Activated T-helper 1 cell treated with anti-CD3 and anti-CD28 coated beads, Interleukin-2, amount 50 U/mL, for 16 hours (primary cell): ENCODE data around the gene ZNF691.
"Not testable (repeated sequence)": the region's sequence is repeated elsewhere in the genome, so short reads cannot be mapped to it uniquely, and the experiment has no call there.

Experiments
- DNase-seq, 2 donors: peaks; one replicate each; pipeline ENCODE4 v3.0.0-alpha.2; 2020; ENCODE audit warnings: low read depth in 1 of 2, low spot score in 1 of 2

ZNF691 gene

DNA sequence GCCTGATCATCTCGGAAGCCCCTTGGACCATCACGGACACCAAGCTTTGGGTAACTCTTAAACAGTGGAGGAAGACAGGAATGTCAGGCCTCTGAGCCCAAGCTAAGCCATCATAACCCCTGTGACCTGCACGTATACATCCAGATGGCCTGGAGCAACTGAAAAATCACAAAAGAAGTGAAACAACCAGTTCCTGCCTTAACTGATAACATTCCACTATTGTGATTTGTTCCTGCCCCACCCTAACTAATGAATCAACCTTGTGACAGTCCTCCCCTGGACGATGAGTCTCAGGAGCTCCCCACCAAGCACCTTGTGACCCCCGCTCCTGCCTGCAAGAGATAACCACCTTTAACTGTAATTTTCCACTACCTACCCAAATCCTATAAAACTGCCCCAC, 13.0 kb downstream of the ZNF691 start:
- DNase-seq, result not testable (repeated sequence)

DNA sequence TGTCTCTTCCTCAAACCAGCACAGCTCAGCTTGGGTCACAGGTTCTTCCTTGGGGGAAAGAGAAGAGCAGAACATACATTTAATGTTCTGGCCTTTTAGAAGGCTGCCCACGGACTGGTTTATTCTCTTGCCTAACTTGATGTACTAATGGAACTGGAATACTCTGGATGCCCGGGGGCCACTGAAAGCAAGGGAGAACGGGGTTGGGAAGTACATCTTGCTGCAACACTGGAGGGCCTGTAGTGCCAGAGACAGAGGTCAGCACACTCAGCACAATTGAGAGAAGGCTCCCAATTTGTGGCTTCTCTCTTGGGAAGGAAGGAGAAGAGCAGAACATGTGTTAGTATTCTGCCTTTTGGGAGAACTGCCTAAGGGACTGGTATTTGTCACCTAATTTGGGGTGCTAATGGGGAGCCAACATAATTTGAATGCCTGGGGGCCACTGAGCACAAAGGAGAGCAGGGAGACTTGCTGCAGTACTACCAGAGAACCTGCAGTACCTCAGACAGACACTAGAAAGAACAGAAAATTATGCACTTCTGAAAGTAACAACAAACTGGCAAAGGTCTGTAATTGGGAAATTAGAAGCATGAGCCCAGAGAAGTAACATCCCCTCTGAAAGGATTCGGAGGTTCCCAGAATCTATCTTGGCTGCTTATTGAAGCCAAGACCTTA, 14.1 kb downstream of the ZNF691 start:
- DNase-seq, result no peak

DNA sequence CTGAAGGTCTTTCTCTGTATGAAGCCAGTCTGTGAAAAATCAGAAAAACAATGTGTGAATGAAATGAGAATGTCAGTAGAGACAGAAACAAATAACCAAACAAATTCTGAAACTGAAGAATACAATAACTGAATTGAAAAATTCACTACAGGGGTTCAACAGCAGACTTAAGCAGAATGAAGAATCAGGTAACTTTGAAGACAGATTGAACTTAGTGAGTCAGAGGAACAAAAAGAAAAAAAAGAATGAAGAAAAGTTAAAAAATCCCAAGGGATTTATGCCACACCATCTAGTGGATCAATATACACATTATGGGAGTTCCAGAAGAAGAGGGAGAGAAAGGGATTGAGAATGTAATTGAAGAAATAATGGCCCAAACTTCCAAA, 14.6 kb downstream of the ZNF691 start:
- DNase-seq, result no peak

DNA sequence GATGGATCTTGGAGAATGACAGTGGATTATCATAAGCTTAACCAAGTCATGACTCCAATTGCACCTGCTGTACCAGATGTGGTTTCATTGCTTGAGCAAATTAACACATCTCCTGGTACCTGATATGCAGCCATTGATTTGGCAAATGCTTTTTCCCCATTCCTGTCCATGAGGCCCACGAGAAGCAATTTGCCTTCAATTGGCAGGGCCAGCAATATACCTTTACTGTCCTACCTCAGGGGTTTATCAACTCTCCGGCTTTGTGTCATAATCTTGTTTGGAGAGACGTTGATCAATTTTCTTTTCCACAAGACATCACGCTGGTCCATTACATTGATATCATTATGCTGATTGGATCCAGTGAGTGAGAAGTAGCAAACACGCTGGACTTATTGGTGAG, 20.1 kb downstream of the ZNF691 start:
- no peak for DNase-seq

DNA sequence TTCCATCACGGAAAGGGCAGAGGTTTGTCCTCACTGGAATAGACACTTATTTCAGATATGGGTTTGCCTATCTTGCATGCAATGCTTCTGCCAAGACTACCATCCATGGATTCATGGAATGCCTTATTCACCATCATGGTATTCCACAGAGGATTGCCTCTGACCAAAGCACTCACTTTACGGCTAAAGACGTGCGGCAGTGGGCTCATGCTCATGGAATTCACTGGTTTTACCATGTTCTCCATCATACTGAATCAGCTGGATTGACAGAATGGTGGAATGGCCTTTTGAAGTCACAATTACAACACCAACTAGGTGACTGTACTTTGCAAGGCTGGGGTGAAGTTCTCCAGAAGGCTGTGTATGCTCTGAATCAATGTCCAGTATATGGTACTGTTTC, 22.1 kb downstream of the ZNF691 start:
- not testable (repeated sequence) for DNase-seq

DNA sequence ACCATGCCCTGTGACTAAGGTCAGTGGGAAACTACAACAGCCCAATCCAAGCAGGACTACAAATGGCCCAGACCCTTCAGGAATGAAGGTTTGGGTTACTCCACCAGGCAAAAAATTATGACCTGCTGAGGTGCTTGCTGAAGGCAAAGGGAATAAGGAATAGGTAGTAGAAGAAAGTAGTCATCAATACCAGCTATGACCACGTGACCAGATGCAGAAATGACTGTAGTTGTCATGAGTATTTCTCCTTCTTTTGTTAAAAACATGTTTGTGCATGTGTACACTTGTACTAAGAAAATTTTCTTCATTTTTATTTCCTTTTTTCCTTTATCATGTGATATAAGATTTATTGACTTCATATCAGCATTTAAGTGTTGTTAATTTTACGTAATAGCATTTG, 22.8 kb downstream of the ZNF691 start:
- DNase-seq, result not testable (repeated sequence)

DNA sequence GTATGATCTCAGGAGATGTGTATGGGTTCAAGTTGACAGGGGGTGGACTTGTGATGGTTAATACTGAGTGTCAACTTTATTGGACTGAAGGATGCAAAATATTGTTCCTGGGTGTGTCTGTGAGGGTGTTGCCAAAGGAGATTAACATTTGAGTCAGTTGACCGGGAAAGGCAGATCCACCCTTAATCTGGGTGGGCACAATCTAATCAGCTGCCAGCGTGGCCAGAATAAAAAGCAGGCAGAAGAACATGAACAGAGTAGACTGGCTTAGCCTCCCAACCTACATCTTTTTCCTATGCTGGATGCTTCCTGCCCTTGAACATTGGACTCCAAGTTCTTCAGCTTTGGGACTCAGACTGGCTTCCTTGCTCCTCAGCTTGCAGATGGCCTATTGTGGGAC, 23.3 kb downstream of the ZNF691 start:
- DNase-seq, result not testable (repeated sequence)

DNA sequence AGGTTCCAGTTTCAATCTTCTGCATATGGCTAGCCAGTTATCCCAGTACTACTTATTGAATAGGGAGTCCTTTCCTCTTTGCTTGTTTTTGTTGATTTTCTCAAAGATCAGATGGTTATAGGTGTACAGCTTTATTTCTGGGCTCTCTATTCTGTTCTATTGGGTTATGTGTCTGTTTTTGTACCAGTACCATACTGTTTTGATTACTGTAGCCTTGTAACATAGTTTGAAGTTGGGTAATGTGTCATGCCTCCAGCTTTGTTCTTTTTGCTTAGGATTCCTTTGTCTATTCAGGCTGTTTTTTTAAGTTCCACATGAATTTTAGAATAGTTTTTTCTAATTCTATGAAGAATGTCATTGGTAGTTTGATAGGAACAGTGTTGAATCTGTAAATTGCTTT, 26.7 kb downstream of the ZNF691 start:
- DNase-seq, result not testable (repeated sequence)

DNA sequence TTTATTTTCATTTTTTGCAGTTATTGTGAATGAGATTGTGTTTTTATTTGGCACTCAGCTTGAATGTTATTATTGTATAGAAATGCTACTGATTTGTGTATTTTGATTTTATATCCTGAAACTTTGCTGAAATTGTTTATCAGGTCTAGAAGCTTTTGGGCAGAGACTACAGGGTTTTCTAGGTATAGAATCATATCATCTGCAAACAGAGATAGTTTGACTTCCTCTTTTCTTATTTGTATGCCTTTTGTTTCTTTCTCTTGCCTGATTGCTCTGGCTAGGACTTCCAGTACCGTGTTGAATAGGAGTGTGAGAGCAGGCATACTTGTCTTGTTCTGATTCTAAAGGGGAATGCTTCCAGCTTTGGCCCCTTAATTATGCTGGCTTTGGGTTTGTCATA, 27.3 kb downstream of the ZNF691 start:
- DNase-seq, result no peak

DNA sequence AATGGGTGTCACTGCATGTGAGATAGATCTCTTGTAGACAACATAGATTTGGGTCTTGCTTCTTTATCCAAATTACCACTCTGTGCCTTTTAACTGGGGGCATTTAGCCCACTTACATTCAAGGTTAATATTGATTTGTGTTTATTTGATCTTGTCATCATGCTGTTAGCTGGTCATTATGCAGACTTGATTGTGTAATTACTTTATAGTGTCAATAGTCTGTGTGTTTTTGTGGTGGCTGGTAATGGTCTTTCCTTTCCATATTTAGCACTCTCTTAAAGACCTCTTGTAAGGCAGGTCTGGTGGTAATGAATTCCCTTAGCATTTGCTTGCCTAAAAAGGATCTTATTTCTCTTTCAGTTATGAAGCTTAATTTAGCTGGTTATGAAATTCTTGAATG, 29.6 kb downstream of the ZNF691 start:
- no peak for DNase-seq

DNA sequence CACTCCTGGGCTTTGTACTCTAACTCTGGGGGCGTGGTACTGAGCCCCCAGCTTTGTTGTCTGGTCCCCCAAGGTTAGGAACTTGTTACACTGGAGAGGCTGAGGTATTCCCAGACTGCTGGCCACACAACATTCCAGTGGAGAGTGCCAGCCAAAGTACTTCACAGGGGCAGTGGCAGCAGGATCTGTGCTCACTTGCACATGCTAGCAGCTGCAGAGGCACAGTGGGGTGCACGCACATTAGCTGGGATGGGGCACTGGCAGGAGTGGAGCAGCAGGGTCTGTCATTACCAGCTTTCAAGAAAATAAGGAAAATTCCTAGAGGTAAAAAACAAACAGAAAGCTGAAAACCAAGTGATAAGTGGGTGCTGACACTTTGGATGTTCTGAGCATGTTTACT, 31.0 kb downstream of the ZNF691 start:
- no peak for DNase-seq

DNA sequence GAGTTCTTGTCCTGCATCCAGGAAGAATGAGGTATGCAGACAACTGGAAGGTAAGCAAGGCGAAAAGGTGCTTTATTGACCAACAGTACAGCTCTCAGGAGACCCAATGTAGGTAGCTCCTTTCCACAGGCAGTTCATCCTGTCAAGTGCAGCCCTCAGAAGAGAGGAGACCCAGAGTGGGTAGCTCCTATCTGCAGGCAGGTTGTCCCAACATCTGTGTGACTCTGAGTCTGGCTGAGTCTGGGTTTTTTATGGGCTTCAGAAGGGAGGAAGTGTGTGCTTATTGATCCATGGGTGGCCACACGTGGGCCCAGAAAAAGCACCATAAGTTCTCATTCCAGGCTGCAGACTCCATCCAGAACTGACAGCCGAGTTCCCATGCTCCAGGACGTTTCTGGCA, 34.0 kb downstream of the ZNF691 start:
- DNase-seq, result no peak

DNA sequence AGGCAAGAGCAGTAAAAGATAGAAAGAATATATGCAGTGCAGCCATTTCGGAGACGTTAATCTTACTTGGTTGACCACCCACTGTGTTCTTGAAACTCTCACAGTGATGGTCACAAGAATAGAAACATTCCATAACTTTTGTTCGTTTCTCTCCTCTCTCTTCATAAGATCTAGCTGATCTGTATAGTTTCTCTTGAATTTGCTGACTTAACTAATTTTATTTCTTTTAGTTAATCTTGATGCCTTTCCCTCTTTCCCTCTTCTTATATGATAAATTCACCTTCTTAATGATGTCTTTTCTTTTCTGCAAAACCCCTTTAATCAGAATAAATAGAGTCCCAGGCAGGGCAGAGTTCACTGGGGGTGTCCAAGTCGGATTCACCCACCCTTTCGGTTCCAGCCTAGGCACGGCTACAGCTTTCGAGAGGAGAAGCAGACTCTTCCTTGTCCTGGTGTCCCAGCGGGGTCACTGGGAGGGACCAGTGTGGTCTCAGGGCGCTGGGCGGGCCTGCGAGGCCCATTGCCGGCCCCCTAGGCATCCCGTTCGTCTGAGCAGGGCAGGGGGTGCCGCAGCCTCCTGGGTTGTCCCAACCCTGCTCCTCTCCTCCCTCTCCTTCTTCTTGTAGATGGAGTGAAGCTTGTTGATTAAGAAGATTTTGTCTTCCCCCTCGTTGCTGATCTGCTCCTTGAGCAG, 39.8 kb downstream of the ZNF691 start:
- DNase-seq, result no peak

DNA sequence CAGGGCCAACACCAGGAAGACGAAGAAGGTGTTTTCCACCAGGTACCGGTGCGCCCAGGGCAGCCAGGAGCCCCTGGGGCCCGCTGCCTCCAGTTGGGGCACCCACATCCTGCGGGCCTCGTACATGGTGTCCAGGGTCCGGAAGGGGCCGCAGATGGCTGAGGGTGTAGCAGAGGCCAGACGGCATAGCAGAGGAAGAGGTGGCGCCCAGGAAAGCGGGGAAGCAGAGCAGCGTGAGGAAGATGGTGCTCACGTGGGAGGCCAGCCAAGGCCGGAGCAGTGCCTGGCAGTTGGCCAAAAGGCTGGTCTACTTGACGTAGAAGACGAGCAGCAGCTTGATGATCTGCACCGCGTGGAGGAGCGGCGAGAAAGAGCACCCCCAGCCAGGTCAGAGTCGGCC, 40.4 kb downstream of the ZNF691 start:
- no peak for DNase-seq

DNA sequence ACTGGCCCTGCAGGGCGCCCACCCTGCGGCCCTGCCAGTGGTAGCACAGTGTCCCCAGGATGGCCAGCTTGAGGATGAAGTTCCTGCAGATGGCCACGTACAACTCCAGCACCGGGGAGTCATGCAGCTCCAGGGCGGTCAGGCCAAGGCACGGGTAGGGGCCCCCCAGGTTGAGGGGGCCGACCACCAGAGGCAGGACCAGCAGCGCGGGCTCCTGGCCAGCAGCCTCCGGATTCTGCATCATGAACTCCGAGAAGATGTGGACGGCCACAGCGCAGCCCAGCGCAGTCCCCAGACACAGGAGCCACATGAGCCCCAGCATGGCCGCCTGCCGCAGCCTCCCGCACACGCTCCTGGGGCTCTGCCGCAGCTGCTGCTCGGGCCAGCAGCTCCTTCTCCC, 41.0 kb downstream of the ZNF691 start:
- DNase-seq, result no peak

DNA sequence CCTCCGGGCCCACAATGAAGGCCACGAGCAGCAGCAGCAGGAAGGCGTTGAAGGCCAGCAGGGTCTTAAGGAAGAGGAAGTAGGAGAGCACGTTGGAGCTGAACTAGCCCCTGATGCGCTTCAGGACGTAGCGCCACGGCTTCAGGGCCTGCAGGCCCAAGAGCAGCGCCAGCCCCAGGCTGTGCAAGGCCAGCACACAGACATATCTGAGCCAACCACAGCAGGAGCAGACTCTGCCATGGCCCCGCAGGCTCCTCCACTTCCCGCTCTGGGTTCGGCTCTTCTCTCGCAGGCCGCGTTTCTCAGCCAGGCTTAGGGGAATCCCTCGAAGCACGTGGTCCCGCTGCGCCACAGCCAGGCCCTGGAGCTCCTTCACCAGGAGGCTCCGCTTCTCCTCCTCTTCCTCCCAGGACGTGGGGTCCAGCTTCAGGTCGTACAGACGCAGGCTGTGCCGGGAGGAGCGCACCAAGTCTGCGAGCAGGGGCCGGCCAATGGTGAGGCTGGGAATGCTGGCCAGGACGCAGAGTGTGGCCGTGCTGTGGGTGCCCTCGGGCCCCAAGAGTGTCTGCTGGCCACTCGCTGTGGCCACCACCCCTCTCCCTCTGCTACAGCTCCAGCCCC, 41.7 kb downstream of the ZNF691 start:
- no peak for DNase-seq

DNA sequence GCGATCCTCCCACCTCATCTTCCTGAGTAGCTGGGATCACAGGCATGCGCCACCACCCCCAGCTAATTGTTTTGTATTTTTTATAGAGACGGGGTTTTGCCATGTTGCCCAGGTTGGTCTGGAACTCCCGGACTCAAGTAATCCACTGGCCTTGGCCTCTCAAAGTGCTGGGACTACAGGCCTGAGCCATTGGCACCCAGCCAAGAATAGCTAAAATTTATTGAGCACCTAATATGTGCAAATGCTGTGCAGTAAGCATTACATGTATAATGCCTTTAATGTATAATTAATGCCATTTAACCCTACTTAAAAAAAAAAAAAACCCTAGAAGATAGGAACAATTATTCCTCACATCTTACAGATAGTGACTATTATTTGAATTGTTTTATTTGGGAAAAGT, 42.9 kb downstream of the ZNF691 start:
- no peak for DNase-seq

DNA sequence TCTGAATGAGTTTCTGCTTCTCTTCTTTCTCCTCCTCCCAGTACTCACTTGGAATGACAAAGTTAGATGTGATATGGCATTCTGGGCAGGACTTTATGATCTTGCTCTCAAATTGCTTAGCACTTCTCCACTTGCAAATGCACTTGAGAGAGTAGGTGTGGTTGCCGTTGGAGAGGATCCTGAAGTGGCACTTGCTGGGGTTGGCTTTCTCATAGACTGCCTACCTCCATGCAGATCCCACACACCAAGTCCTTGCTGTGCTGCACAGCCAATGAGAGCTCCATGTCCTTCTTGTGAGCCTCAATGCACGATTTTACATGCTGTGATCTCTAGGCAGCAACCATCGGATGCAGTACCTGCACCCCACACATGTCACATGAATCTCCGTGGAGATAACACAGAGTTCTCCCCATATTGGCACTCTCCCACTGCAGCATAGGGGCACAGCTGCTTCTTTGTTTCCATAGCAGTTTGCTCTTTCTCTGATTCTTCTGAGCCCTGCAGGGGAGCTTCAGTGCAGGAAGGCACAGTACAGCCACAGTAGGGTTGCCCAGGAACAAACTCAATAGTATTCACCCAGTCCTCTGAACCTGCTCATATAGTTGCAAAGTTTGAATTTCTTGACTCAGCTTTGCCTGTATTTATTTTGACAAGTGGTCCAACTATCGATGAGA, 45.2 kb downstream of the ZNF691 start:
- no peak for DNase-seq

DNA sequence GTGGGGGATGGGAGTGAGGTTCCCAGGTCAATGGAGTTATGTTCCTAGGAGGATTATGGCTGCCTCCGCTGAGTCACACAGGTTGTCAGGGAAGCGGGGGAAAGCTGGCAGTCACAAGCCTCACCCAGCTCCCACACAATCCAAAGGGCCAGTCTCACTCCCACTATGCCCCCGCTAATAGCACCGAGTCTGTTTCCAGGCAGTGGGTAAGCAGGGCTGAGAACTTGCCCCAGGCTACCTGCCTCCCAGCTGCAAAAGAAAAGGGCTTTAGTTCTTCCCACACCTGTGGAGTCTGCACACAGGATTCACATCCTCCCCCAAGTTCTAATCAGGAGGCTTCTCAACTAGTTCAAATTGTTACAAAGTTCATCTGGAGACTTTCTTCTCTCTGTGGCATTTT, 53.5 kb downstream of the ZNF691 start:
- not testable (repeated sequence) for DNase-seq
